NCI-H82 treated with DMSO at 0.1 percent for 48 hours (cell line): ENCODE data around the gene NKX2-2.

Experiments
- DNase-seq: peaks from one replicate; lab custom pipeline; 2025; ENCODE audit not compliant: unreplicated experiment; lab: John Stamatoyannopoulos, UW

NKX2-2 gene

DNA sequence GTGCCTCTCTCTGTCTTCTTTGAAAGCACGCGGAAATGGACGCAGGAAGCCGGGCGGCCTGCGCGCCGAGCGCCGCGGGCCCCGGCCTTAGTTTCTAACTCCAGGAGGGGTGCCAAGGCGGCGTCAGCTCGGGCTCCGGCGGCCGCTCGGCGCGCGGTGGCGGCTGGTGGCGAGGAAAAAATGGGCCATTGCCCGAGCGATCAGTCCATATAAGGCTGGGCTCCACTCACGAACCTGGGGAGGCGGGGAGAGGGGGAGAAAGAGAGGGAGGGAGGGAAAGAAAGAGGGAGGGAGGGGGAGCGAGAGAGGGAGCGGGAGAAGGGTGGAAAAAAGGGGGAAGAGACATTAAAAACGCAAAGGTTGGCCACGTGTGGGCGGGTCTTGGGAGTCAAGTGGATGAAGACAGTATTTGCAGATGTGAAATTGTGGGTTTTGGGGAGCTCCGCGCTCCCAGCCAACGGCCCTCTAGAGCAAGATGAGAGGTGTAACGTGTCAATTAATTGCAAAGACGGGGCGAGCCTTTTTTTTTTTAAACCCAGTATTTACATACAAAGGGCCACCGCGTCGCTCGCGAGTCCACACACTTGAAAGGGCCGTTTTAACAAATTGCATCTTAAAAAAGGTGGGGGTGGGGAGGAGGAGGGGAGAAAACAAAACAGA lies at the start of gene NKX2-2:
TSS of gene NKX2-2 (minus strand) at position 184 of the 660 bp plus-strand sequence. CDS start 395 bp downstream, outside the sequence.
- DNase-seq = no peak

DNA sequence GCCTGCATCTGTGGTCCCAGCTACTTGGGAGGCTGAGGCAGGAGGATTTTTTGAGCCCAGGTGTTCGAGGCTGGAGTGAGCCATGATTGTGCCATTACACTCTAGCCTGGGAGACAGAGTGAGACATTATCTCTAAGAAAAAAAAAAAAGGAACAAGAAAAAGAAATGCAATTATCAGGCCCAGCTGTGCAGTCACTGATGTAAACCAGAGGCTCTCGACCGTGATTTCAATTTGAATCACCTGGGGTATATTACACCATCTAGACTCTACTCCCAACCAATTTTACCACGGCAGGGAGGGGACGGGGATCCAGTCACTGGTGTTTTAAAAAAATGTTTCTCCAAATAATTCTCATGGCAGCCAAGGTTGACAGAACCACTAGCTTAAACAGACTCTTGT lies 48.8 kb upstream of the NKX2-2 start:
- DNase-seq = no peak

DNA sequence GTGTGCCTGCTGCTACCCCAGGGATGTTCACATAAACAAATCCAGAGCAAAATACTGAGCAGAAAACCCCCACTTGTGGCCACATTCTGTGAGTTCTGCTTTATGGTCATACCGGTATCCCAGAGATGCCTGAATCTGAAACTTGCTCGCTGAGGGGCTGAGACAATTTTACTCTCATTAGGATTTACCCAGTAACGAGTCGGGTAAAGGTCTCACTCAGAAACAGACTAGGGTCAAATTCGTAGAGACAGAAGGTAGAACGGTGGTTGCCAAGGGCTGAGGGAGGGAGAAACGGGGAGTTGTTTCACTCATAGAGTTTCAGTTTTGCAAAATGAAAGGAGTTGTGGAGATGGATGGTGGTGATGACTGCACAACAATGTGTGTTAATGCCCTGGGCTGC lies 45.4 kb upstream of the NKX2-2 start:
- no peak for DNase-seq

DNA sequence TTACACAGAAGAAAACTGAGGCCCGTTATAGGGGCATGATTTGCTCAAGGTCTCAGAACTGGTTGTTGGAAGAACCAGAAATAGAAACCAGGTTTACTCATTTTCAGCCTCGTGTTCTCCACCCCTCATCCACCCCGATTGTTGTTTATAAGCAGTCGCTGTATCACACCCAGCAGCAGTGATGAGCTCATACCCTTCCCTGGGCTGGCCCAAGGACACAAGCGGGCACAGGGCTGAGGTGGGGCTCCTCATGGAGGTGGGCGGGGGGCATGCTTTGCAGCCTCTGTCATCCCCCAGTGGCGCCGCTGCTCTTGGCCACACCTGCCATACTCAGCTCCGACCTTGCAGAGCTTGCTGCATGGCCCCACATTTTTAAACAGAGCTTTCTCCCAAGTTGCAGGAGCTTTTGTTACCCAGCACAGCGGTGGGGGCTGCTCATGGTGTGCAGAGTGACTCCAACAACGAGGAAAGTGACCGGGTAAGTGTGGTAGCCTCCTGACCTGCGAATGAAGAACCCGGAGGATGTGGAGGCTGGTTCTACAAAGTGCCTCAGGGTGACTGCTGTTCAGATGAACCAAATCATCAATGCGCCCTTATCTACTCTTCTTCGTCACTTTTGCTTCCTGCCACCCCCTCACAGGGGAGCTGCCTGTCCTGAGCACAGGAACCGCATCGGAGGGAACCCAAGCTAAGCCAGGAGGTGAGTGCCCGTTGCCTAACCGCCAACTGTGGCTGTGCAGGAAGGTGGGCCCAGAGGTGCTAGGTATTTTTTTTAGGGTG lies 43.6 kb upstream of the NKX2-2 start:
- DNase-seq = no peak

DNA sequence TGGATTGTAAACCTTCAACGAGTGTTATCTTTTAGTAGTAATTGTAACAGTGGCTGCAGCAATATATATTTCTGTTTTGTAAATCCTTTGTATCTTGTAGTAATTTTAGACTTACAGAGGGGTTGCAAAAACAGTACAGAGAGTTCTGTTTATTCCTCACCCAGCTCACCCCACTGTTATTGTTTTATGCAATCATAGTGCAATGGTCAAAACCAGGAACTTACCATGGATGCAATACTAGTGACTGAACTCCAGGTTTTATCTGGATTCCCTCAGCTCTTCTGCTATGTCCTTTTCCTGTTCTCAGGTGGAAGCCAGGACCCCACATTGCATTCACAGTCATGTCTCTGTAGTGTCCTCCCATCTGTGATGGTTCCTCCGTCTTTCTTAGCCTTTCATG lies 42.5 kb upstream of the NKX2-2 start:
- DNase-seq = no peak

DNA sequence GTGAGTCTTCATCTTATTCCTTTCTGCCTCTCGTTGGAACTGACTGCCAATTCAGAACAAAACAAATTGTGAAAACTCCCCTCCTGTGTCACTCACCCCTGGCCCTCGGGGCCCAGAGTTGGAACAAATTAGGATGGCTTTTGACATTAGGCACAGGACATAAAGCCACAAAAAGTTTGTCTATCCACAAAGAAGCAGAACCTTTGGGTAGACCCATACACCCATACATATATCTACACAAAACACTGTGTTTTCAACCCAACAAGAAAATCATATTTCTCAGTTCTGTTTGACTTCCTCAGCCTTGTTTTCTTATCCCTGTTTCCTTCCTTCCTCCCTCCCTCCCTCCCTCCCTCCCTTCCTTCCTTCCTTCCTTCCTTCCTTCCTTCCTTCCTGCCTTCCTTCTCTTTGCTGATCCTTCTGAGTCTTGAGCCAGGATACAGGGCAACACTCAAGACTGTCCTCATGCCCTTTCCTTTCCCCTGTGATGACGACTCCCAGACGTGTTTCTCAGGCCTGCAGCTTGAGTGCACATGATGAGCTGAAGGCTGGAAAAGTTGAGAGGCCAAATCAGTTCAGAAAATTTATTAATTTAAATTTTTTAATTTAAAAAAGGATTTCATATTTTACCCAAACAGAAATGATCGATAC lies 41.7 kb upstream of the NKX2-2 start:
- no peak for DNase-seq

DNA sequence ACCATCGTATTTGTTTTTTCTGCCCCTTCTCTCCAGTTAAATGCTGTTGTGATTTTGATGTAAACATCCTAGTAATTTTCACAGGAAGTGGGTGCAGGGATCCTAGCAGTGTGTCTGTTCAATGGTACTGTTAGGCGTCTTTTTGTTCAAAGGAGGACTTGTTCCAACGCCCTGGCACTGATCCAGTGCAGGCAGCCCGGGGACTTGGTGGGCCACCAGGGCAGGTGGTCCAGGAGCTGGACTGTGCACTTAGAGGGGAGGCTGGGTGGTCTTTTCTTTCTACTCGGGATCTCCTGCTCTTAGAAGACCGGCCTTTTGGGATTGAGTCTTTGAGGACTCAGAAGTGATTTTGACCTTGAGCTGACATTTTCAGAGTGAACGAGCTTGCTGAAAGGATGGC lies 41.1 kb upstream of the NKX2-2 start:
- DNase-seq = no peak

DNA sequence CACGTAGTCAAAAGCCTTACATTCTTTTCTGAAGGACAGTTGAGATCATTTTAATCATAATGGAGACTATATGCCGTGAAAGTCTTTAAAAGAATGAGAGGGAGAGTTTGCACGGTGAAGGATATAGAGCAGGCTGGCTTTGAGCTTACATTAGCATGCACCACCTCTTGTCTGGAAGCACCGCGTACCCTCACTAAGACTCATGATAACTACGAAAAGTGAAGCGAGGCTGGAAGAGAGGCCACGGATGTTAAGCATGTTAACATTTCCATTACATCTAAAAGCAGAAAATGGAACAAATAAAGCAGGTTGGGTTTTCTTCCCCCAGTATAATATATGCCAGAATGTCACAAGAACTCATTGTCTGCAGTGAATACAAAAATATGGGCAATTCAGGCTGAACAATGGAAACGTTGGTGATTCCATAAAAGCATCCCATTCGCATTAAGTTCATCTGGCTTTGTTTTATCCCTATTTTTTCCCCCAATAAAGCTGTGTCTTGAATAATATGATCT lies 40.6 kb upstream of the NKX2-2 start:
- DNase-seq = no peak

DNA sequence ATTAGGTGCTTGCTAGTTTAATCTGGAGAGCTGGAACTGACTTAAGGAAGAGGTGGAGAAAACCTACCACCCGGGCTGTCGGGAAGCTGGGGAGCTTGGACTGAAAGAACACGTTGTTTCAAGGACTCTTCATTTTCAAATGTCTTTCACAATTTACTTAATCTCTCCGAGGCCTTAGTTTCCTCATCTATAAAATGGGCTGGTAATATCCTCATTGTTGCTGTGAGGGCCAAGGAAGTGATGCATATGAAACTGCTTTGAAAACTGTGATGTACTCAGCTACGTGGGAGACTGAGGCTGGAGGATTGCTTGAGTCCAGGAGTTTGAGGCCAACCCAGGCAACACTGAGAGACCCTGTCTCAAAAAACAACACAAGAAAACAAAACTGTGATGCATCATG lies 36.7 kb upstream of the NKX2-2 start:
- DNase-seq = no peak

DNA sequence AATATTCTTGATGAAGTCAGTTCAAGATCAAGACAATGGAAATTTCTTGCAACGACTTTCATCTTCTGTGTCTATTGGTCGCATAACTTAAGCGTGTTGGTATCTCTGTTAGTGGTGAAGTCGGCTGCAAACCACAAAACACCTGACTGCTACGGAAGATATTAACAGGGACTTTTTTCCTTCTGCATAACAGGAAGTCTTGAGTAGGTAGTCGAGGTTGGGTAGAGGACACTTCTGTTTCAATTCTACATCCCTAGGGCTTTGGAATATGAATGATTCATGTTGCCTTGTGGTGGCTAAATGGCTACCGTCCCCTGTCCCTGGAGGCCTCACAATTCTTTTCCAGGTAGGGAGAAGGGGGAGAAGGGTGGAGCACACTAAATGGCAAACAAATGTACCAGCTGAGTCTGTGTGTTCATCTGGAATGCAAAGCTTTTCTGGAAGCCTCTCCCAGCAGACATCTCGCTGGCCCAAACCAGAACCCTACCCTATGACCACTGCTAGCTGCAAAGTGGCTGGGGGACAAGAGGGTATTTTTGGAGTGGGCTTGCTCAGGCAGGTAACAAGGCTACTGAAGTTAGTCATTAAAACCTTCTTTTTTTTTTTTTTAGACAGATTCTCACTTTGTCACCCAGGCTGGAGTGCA lies 34.6 kb upstream of the NKX2-2 start:
- no peak for DNase-seq

DNA sequence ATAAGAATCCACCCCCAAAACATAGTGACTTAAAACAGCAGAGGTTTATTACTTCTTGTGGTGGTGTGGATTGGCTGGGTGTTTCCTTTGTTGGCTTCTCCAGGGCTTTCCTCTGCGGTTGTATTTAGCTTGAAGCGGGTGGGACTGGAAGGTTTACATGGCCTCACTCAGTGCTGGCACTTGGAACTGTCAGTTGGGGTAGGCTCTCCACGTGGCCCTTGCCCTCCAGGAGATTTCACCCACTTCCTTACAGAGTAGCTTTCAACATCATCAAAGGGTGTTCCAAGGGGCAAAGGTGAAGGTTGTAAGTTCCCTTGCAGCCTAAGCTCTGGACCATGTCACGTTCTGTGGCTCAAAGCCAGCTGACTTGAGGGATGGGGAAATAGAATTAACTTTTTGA lies 32.5 kb upstream of the NKX2-2 start:
- no peak for DNase-seq

DNA sequence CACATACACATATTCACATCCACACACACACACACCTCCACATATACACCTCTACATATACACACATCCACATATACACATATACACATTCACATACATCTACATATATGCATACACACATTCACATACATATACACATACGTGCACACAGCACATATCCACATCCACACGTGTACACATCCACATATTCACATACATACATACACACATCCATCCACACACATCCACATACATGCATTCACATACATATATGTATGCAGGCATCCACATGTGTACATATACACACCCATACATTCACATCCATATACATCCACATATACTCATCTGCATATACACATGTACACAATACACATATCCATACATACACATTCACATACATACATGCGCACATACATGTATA lies 25.6 kb upstream of the NKX2-2 start:
- DNase-seq = no peak

DNA sequence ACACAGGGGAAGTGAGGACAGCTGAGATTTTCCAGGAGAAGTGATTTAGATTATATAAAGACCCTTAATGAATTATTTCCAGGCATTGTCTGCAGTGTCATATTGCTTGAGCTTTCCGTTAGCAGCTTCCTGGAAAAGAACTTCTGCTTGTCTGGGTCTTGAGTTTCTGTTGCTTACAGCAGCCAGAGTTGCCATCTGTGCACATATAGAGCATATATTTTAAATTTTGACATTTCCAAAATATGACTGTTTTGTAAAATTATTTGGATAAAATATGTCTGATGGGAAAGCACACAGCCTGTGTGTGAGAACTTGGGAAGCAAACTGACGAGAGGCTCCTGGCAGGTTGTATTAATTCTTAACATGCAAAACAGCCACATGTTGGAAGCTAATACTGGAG lies 21.0 kb upstream of the NKX2-2 start:
- no peak for DNase-seq

DNA sequence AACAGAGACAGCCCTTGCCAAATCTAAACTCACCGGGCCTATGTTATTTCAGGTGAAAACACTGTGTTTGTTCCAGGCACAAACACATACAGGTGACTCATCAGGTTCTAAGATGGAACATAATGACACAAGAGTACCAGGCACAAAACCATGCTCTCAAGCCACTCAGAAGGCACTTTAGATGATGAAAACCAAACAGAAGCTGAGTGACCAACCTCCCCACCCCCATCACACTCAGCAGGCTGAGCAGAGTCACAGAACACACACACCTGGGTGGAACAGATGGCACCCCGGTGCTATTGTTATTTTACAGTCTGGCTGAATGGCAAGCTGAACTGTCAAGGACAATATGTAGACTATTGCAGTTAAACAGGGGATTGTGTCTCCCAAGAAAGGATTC lies 20.6 kb upstream of the NKX2-2 start:
- DNase-seq = no peak

DNA sequence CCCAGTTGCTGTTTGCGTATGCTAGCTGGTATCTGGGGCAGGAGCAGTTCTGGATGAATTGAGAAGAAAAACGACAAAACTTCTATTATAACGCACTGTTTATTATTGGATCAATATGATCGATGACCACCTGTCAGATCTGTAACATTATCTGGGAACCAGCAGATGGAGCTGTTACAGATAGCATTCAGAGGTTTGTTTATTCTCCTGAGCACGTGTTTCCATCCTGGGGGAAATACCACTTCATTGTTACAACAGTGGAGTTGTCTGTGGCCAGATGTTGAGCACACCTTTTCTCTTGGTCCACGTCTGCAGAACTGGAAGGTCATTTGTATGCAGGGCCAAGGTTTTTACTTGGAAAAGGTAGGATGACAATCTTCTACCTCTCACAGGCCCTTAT lies 16.0 kb upstream of the NKX2-2 start:
- DNase-seq = peak; percentile 13

DNA sequence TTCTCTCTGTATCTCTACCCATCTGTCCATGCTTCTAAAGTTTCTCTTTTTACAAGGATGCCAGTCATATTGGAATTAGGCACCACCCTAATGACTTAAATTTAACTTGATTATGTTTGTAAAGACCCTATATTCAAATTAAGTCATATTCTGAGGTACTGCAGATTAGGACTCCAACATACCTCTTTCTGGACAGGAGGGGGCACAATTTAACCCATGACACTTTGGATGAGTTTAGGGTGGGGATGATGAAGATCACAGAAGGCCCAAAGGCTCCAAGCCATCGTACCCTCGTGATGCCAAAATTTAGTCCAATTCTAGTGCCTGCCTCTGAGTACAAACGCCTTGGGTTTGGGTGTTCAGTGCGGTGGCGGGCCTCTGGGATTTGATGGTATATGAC lies 15.0 kb upstream of the NKX2-2 start:
- no peak for DNase-seq

DNA sequence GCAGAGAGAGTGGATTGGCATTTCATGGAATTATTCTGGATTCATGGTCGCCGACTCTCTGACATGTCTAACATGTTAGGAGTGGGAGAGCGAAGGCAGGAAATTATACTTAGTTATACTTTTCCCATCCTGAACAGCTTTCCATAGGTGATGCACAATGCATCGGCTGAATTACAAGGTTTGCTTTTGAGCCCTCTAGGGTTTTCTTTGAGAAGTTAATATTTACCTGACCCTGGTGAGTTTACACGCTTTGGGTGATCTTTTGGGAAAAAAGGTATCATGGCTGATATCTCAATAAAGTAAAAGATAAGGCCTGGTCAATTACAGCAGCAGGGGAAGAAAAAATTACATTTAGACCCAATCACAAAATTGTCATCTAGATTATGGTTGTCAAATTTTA lies 14.0 kb upstream of the NKX2-2 start:
- DNase-seq = no peak

DNA sequence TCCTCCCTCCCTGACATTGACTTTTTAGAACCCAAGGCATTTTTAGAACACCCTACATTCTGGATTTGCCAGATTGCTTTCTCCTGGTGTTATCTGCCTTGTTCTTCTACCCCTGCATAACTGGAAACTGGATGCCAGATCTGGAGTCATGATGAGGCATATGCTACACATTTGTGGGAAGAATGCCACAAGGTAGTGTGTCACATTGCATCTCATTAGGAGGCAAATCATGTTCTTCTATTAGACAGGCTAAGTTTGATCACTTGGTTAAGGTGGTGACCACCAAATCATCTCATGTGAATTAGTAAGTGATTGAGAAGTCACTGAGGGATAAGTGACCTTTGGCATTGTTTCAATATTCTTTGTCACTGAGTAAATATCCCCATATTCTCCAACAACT lies 12.9 kb upstream of the NKX2-2 start:
- DNase-seq = no peak

DNA sequence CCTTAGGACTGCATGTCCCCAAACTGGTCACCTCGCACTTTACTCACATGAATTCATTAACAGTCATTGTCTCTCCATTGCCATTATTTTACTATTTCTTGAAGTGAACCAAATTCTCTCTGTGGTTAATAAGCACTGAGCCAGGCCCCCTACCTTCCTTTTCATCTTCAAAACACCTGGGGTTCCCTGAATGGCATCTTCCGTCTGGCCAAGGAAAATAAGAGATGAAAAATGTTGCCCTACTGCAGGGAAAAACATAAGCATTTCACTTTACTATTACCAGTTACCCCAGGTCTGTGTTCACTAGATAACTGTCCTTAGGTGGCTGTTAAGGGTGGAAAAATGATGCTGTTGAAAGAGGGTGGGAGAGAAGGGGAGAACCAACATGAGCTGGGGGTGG lies 10.0 kb upstream of the NKX2-2 start:
- no peak for DNase-seq

DNA sequence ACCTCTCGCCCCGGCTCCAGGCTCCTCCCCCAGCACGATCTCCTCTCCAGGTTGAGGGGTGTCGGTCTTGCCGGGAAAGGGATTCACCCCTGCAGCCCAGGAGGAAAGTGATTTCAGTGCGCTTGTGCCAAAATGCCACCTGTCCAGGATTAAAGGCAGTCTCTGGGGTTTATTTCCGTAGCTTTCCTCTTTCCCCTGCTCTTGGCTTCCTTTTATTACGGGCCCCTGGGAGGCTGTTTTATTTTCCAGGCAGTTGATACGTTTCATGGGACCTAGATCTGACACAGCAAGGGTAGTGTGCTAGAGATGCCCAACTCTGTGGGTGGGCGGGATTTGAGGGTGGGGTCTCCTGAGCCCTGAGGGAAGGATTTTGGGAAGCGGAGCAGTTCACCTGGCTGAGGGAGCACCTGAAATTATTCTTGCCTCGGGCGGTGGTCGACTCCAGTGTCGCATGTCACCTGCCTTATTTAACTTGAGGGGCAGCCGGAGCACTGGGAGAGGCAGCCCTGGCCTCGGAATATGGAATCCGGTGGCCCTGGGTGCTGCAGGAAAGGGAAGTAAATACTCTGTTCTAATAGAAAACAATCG lies 9.5 kb upstream of the NKX2-2 start:
- DNase-seq = no peak
